Measurements from ENCODE around the gene ATXN2.
"Not testable (repeated sequence)": the region's sequence is repeated elsewhere in the genome, so short reads cannot be mapped to it uniquely, and the experiment has no call there.

The ATXN2 gene

GRCh38 chr12:111404362-111405148 is 194.6 kb downstream of the ATXN2 start:
- DNase-seq (ENCODE audit: low read depth), result peak; percentile 90

- not testable (repeated sequence) for DNase-seq (ENCODE audit: low read depth)
Observed at GRCh38 chr12:111402490-111402824, 196.7 kb downstream of the ATXN2 start.

Data from stimulated activated CD4-positive, alpha-beta T cell treated with anti-CD3 and anti-CD28 coated beads, Interleukin-2, amount 100 ng/mL, for 4 hours (primary cell).